T-cell (primary cell): ENCODE data around the gene SLC12A8. TPM values are rescaled to one million over a fixed set of nuclear protein-coding genes. Genes with fewer than 3 reads are reported as not detected.

Experiments used
- ATAC-seq, 4 experiments: fragments of 200-7000 bp in 3 of 4; fragments of 150-1000 bp in 1 of 4; cut with Tn5 transposase; replicated peaks in 1 of 4; 1 replicate in 3 of 4; 2 replicates in 1 of 4; pipeline ENCODE4 v1.10.0; 2021; ENCODE audit warnings: moderate library complexity in 3 of 4, mild to moderate bottlenecking in 2 of 4, moderate number of reproducible peaks in 1 of 4
- CTCF ChIA-PET, 2 donors: fragments of 300-600 bp; sonication (Branson Sonifier 250); formaldehyde crosslinking; loops; one replicate each; lab custom pipeline; 2022; ENCODE audit warnings: antibody characterized with exemption in 2 of 2; lab: Charles Lee
- POLR2A ChIA-PET, 2 donors: fragments of 300-600 bp; sonication (Branson Sonifier 250); formaldehyde crosslinking; loops; one replicate each; lab custom pipeline; 2022; ENCODE audit warnings: antibody characterized with exemption in 2 of 2; lab: Charles Lee
- DNase-seq, 35 experiments: peaks; one replicate each; pipeline versions ENCODE4 v3.0.0 to v3.0.0-alpha.2; 2013 to 2023
- H3K27ac ChIP-seq: one replicate; pipeline ENCODE4 v1.5.1; 2013; ENCODE audit warnings: low read length
- H3K27me3 ChIP-seq, 2 experiments: replicated peaks in 1 of 2; 1 replicate in 1 of 2; 2 replicates in 1 of 2; pipeline versions ENCODE4 v1.6.1 to v1.7.0; 2013; ENCODE audit warnings: low read length in 1 of 2, mixed read lengths in 1 of 2; ENCODE audit not compliant: control insufficient read depth in 2 of 2, insufficient read depth in 2 of 2; ENCODE audit errors: extremely low read depth in 1 of 2
- H3K36me3 ChIP-seq, 2 donors: 1 replicate in 1 of 2; 2 replicates in 1 of 2; pipeline versions ENCODE4 v1.6.1 to v1.7.0; 2013; ENCODE audit warnings: low read length in 1 of 2; ENCODE audit not compliant: control insufficient read depth in 2 of 2, insufficient read depth in 1 of 2; ENCODE audit errors: extremely low read depth in 1 of 2
- H3K4me1 ChIP-seq, 2 experiments: 1 replicate in 1 of 2; 2 replicates in 1 of 2; pipeline versions ENCODE4 v1.6.1 to v1.7.0; 2013; ENCODE audit warnings: low read length in 2 of 2, mixed read lengths in 1 of 2; ENCODE audit not compliant: insufficient read depth in 2 of 2, control insufficient read depth in 1 of 2; ENCODE audit errors: extremely low read depth in 1 of 2
- H3K4me3 ChIP-seq, 2 donors: 1 replicate in 1 of 2; 2 replicates in 1 of 2; pipeline versions ENCODE4 v1.5.1 to v1.7.0; 2013; ENCODE audit warnings: mild to moderate bottlenecking in 2 of 2, low read length in 1 of 2, moderate library complexity in 1 of 2; ENCODE audit not compliant: control insufficient read depth in 1 of 2; ENCODE audit errors: extremely low read depth in 1 of 2
- H3K9me3 ChIP-seq: 2 replicates; pipeline ENCODE4 v1.7.0; 2013
- H3K27ac Mint-ChIP-seq, 2 donors: one replicate each; pipeline ENCODE4 v1.8.0; 2020 to 2021; ENCODE audit warnings: mild to moderate bottlenecking in 2 of 2, mixed read lengths in 2 of 2
- H3K27me3 Mint-ChIP-seq, 2 donors: one replicate each; pipeline ENCODE4 v1.8.0; 2021 to 2022; ENCODE audit warnings: mixed read lengths in 2 of 2
- H3K36me3 Mint-ChIP-seq: one replicate; pipeline ENCODE4 v1.8.0; 2021; ENCODE audit warnings: mixed read lengths
- H3K4me1 Mint-ChIP-seq, 3 donors: one replicate each; pipeline ENCODE4 v1.8.0; 2020 to 2022; ENCODE audit warnings: mixed read lengths in 3 of 3, mild to moderate bottlenecking in 1 of 3
- H3K4me3 Mint-ChIP-seq, 3 donors: one replicate each; pipeline ENCODE4 v1.8.0; 2020 to 2022; ENCODE audit warnings: mild to moderate bottlenecking in 3 of 3, mixed read lengths in 3 of 3, moderate library complexity in 3 of 3
- H3K9me3 Mint-ChIP-seq, 3 donors: one replicate each; pipeline ENCODE4 v1.8.0; 2020 to 2022; ENCODE audit warnings: mixed read lengths in 3 of 3
- WGBS: methylation state at CpG from one replicate; pipeline ENCODE4 v1.1.5; 2013; ENCODE audit warnings: missing lambda C conversion rate; ENCODE audit not compliant: insufficient coverage; 5-methylcytosine and 5-hydroxymethylcytosine counted together
- total RNA-seq, 35 experiments: library from RNA in 6 of 35; stranded (reverse) in 6 of 35; fragments of 120-200 nt in 1 of 35; gene quantifications; one replicate each; pipeline versions ENCODE4 v1.2.1 to v1.2.4 and lab custom pipeline; 2013 to 2026

The SLC12A8 gene
- total RNA-seq, 5 donors from 2014 or later (not counting 1 experiment from before 2014, with no cell fraction given) = 0.50 to 0.96 (median 0.60) TPM; not detected in 2

GRCh38 chr3:125191730-125192129 is 20.8 kb downstream of the SLC12A8 start:
- Histone ChIP-seq H3K4me1 (no peaks in the 10 kb centered on the region), H3K4me3 (no peak overlapping the region), H3K27me3 (peaks cover 0 to 5% of the 10 kb centered on the region in 2 experiments), H3K36me3 (no peaks in the 10 kb centered on the region), H3K27ac (no peak overlapping the region), H3K9me3 (no peaks in the 10 kb centered on the region)
- CTCF ChIA-PET = no interaction called here
- ATAC-seq = no peak
- POLR2A ChIA-PET = no interaction called here
- Mint-ChIP-seq H3K27ac (no peak overlapping the region), H3K27me3 (peaks cover 5 to 6% of the 10 kb centered on the region in 2 donors), H3K4me1 (peaks cover 0 to under 1% (median 0%) of the 10 kb centered on the region in 3 donors), H3K4me3 (no peak overlapping the region), H3K36me3 (no peaks in the 10 kb centered on the region), H3K9me3 (no peaks in the 10 kb centered on the region)
- no peak for DNase-seq
- WGBS = 74% methylated on average over 5 of the region's 7 CpGs

GRCh38 chr3:125191256-125191655 is 21.3 kb downstream of the SLC12A8 start:
- no peak overlapping the region for H3K27ac Mint-ChIP-seq
- DNase-seq (no peak), ATAC-seq (no peak)
- Histone ChIP-seq H3K4me3 (no peak overlapping the region), H3K4me1 (no peaks in the 10 kb centered on the region), H3K27me3 (peaks cover 0 to 5% of the 10 kb centered on the region in 2 experiments), H3K36me3 (no peaks in the 10 kb centered on the region), H3K27ac (no peak overlapping the region), H3K9me3 (no peaks in the 10 kb centered on the region)
- H3K36me3 Mint-ChIP-seq = no peaks in the 10 kb centered on the region
- POLR2A ChIA-PET = no interaction called here
- 100% methylated on average over 1 of the region's 4 CpGs for WGBS
- H3K4me1 Mint-ChIP-seq = peaks cover 0 to 6% (median 1%) of the 10 kb centered on the region in 3 donors
- H3K9me3 Mint-ChIP-seq = no peaks in the 10 kb centered on the region
- H3K27me3 Mint-ChIP-seq = peaks cover 5 to 6% of the 10 kb centered on the region in 2 donors
- CTCF ChIA-PET = no interaction called here
- H3K4me3 Mint-ChIP-seq = no peak overlapping the region

- CTCF ChIA-PET = no interaction called here
Observed at GRCh38 chr3:125190786-125191185, 21.8 kb downstream of the SLC12A8 start.

GRCh38 chr3:125189378-125190165 is 23.0 kb downstream of the SLC12A8 start:
- no peaks in the 10 kb centered on the region for H3K36me3 ChIP-seq
- peaks cover 0 to 5% of the 10 kb centered on the region in 2 donors for H3K27me3 Mint-ChIP-seq
- no peak overlapping the region for H3K27ac Mint-ChIP-seq
- H3K4me1 Mint-ChIP-seq = peaks cover 0 to 9% (median 3%) of the 10 kb centered on the region in 3 donors
- peaks cover 0 to 10% of the 10 kb centered on the region in 2 experiments for H3K27me3 ChIP-seq
- 91% methylated on average over 4 of the region's 7 CpGs for WGBS
- H3K9me3 ChIP-seq = no peaks in the 10 kb centered on the region
- no peaks in the 10 kb centered on the region for H3K4me1 ChIP-seq
- H3K4me3 Mint-ChIP-seq = no peak overlapping the region
- DNase-seq (no peak), ATAC-seq (no peak)
- H3K36me3 Mint-ChIP-seq = no peaks in the 10 kb centered on the region
- H3K4me3 ChIP-seq = no peak overlapping the region
- CTCF ChIA-PET = no interaction called here
- no peaks in the 10 kb centered on the region for H3K9me3 Mint-ChIP-seq
- H3K27ac ChIP-seq = no peak overlapping the region
- POLR2A ChIA-PET = interaction anchor here in 1 of 2 donors (0.8 kb wide), 1 partner anchor 93 kb away, joined by 7 read pairs; no protein-coding TSS in a partner anchor

More at GRCh38 chr3:125190786-125191185, 21.8 kb downstream of the SLC12A8 start:
- DNase-seq (no peak), ATAC-seq (no peak)
- H3K9me3 ChIP-seq = no peaks in the 10 kb centered on the region
- Mint-ChIP-seq H3K4me3 (no peak overlapping the region), H3K27ac (no peak overlapping the region), H3K36me3 (no peaks in the 10 kb centered on the region), H3K4me1 (peaks cover 0 to 9% (median 3%) of the 10 kb centered on the region in 3 donors), H3K27me3 (peaks cover 5 to 6% of the 10 kb centered on the region in 2 donors), H3K9me3 (no peaks in the 10 kb centered on the region)
- H3K27me3 ChIP-seq = peaks cover 0 to 7% of the 10 kb centered on the region in 2 experiments
- no CpG with 5 or more reads among the region's 3 CpGs for WGBS
- POLR2A ChIA-PET = no interaction called here
- no peak overlapping the region for H3K4me3 ChIP-seq
- H3K36me3 ChIP-seq = no peaks in the 10 kb centered on the region
- H3K4me1 ChIP-seq = no peaks in the 10 kb centered on the region
- no peak overlapping the region for H3K27ac ChIP-seq

GRCh38 chr3:125188955-125189354 is 23.6 kb downstream of the SLC12A8 start:
- no peaks in the 10 kb centered on the region for H3K36me3 Mint-ChIP-seq
- Histone ChIP-seq H3K36me3 (no peaks in the 10 kb centered on the region), H3K27me3 (peaks cover 0 to 10% of the 10 kb centered on the region in 2 experiments), H3K4me3 (no peak overlapping the region), H3K27ac (no peak overlapping the region), H3K9me3 (no peaks in the 10 kb centered on the region), H3K4me1 (no peaks in the 10 kb centered on the region)
- peaks cover 0 to 9% (median 3%) of the 10 kb centered on the region in 3 donors for H3K4me1 Mint-ChIP-seq
- DNase-seq (no peak), ATAC-seq (no peak)
- ChIA-PET POLR2A (interaction anchor here in 1 of 2 donors (0.8 kb wide), 1 partner anchor 93 kb away, joined by 7 read pairs; no protein-coding TSS in a partner anchor), CTCF (no interaction called here)
- no CpG with 5 or more reads among the region's 2 CpGs for WGBS
- peaks cover 0 to 5% of the 10 kb centered on the region in 2 donors for H3K27me3 Mint-ChIP-seq
- no peak overlapping the region for H3K27ac Mint-ChIP-seq
- H3K4me3 Mint-ChIP-seq = no peak overlapping the region
- no peaks in the 10 kb centered on the region for H3K9me3 Mint-ChIP-seq

GRCh38 chr3:125187599-125187910 is 25.0 kb downstream of the SLC12A8 start:
- ChIA-PET POLR2A (no interaction called here), CTCF (no interaction called here)
- DNase-seq = no peak
- no peak for ATAC-seq
- Mint-ChIP-seq H3K4me3 (no peak overlapping the region), H3K27me3 (peaks cover 0 to under 1% of the 10 kb centered on the region in 2 donors), H3K4me1 (peaks cover 0 to 9% (median 3%) of the 10 kb centered on the region in 3 donors), H3K9me3 (no peaks in the 10 kb centered on the region), H3K36me3 (no peaks in the 10 kb centered on the region), H3K27ac (no peak overlapping the region)
- no peaks in the 10 kb centered on the region for H3K36me3 ChIP-seq
- H3K27me3 ChIP-seq = peaks cover 0 to 4% of the 10 kb centered on the region in 2 experiments
- no peaks in the 10 kb centered on the region for H3K4me1 ChIP-seq
- no peak overlapping the region for H3K27ac ChIP-seq
- H3K4me3 ChIP-seq = no peak overlapping the region
- H3K9me3 ChIP-seq = no peaks in the 10 kb centered on the region
- WGBS = 87% methylated on average over 5 of the region's 5 CpGs
